Gastrocnemius medialis (tissue), 4 donors: ENCODE results near the gene NEDD1.

ENCODE experiments used
- CTCF ChIP-seq, 5 experiments: fragments of 450-650 bp in 3 of 5; fragments of 200-600 bp in 2 of 5; sonication (generic) in 2 of 5; IDR thresholded peaks in 4 of 5; conservative IDR thresholded peaks in 1 of 5; 1 replicate in 4 of 5; 2 replicates in 1 of 5; pipeline ENCODE4 v1.5.1; 2016 to 2019; ENCODE audit warnings: antibody characterized with exemption in 5 of 5, mild to moderate bottlenecking in 3 of 5, moderate library complexity in 3 of 5
- POLR2A ChIP-seq, 2 donors: fragments of 450-650 bp; IDR thresholded peaks; one replicate each; pipeline ENCODE4 v1.6.1; 2017; ENCODE audit warnings: antibody characterized with exemption in 2 of 2, mild to moderate bottlenecking in 2 of 2, moderate library complexity in 2 of 2

GRCh38 chr12:96995861-96996260 lies 88.8 kb downstream of the NEDD1 start:
- TF ChIP-seq POLR2A (IDR thresholded peaks at IDR 0.05) (no peak), CTCF (IDR thresholded peaks at IDR 0.05 in 4 of 5, conservative IDR thresholded peaks at IDR 0.05 in 1 of 5) (no peak)
